Stimulated activated naive B cell treated with anti-CD40 and anti-IgM and Interleukin-4, amounts not matched to agents 10 μg/mL and 1 μg/mL and 100 μg/mL, for 72 hours (primary cell): ENCODE results near the gene NTRK1.

Source experiments
- ATAC-seq, 2 donors: fragments of 150-1000 bp; cut with Tn5 transposase; replicated peaks; 2 replicates each; pipeline ENCODE4 v1.10.0; 2021; ENCODE audit warnings: moderate library complexity in 1 of 2
- DNase-seq: peaks from one replicate; pipeline ENCODE4 v3.0.0; 2021
- H3K27ac Mint-ChIP-seq: one replicate; pipeline ENCODE4 v1.8.0; 2022; ENCODE audit warnings: mild to moderate bottlenecking, mixed read lengths
- H3K27me3 Mint-ChIP-seq, 2 donors: one replicate each; pipeline ENCODE4 v1.8.0; 2022; ENCODE audit warnings: mixed read lengths in 2 of 2
- H3K36me3 Mint-ChIP-seq, 2 donors: one replicate each; pipeline ENCODE4 v1.8.0; 2022; ENCODE audit warnings: mixed read lengths in 2 of 2, mild to moderate bottlenecking in 1 of 2
- H3K4me1 Mint-ChIP-seq, 2 donors: one replicate each; pipeline ENCODE4 v1.8.0; 2022; ENCODE audit warnings: mixed read lengths in 2 of 2, mild to moderate bottlenecking in 1 of 2
- H3K4me3 Mint-ChIP-seq, 2 donors: one replicate each; pipeline ENCODE4 v1.8.0; 2022; ENCODE audit warnings: mild to moderate bottlenecking in 2 of 2, mixed read lengths in 2 of 2, moderate library complexity in 1 of 2
- H3K9me3 Mint-ChIP-seq, 2 donors: one replicate each; pipeline ENCODE4 v1.8.0; 2022; ENCODE audit warnings: mixed read lengths in 2 of 2, mild to moderate bottlenecking in 1 of 2

NTRK1 gene

GRCh38 chr1:156908955-156909354, 48.3 kb downstream of the NTRK1 start:
- Mint-ChIP-seq H3K4me3 (no peak overlapping the region), H3K36me3 (no peaks in the 10 kb centered on the region), H3K4me1 (peaks cover 0 to 7% of the 10 kb centered on the region in 2 donors), H3K27ac (no peak overlapping the region), H3K9me3 (no peaks in the 10 kb centered on the region), H3K27me3 (peaks cover 27 to 39% of the 10 kb centered on the region in 2 donors)
- no peak for DNase-seq
- no peak for ATAC-seq

GRCh38 chr1:156909671-156910070, 49.0 kb downstream of the NTRK1 start:
- no peak overlapping the region for H3K27ac Mint-ChIP-seq

GRCh38 chr1:156910309-156910782, 49.7 kb downstream of the NTRK1 start:
- DNase-seq: no peak
- Mint-ChIP-seq H3K27me3 (peaks cover 38 to 51% of the 10 kb centered on the region in 2 donors), H3K9me3 (no peaks in the 10 kb centered on the region)

More at GRCh38 chr1:156909671-156910070, 49.0 kb downstream of the NTRK1 start:
- DNase-seq: no peak
- Mint-ChIP-seq H3K36me3 (no peaks in the 10 kb centered on the region), H3K4me1 (peaks cover 0 to 7% of the 10 kb centered on the region in 2 donors), H3K27me3 (peaks cover 32 to 46% of the 10 kb centered on the region in 2 donors), H3K4me3 (no peak overlapping the region), H3K9me3 (no peaks in the 10 kb centered on the region)
- ATAC-seq: no peak

GRCh38 chr1:156911577-156912298, 51.1 kb downstream of the NTRK1 start:
- no peak overlapping the region for H3K27ac Mint-ChIP-seq
- H3K4me3 Mint-ChIP-seq: no peak overlapping the region
- ATAC-seq (no peak), DNase-seq (no peak)
- no peaks in the 10 kb centered on the region for H3K36me3 Mint-ChIP-seq
- no peaks in the 10 kb centered on the region for H3K9me3 Mint-ChIP-seq
- H3K27me3 Mint-ChIP-seq: peaks cover 33 to 51% of the 10 kb centered on the region in 2 donors
- peaks cover 0 to 7% of the 10 kb centered on the region in 2 donors for H3K4me1 Mint-ChIP-seq

More at GRCh38 chr1:156910309-156910782, 49.7 kb downstream of the NTRK1 start:
- H3K4me1 Mint-ChIP-seq: peaks cover 0 to 7% of the 10 kb centered on the region in 2 donors
- no peak overlapping the region for H3K4me3 Mint-ChIP-seq
- H3K36me3 Mint-ChIP-seq: no peaks in the 10 kb centered on the region
- ATAC-seq: peak; percentile 38 to 60
- H3K27ac Mint-ChIP-seq: no peak overlapping the region

GRCh38 chr1:156912310-156912709, 51.6 kb downstream of the NTRK1 start:
- Mint-ChIP-seq H3K4me3 (no peak overlapping the region), H3K27ac (no peak overlapping the region), H3K4me1 (peaks cover 0 to 3% of the 10 kb centered on the region in 2 donors), H3K9me3 (no peaks in the 10 kb centered on the region), H3K36me3 (no peaks in the 10 kb centered on the region), H3K27me3 (peaks cover 28 to 46% of the 10 kb centered on the region in 2 donors)
- ATAC-seq (no peak), DNase-seq (no peak)

- Mint-ChIP-seq H3K27ac (no peak overlapping the region), H3K27me3 (peaks cover 28 to 46% of the 10 kb centered on the region in 2 donors), H3K4me3 (no peak overlapping the region), H3K4me1 (peaks cover 0 to 3% of the 10 kb centered on the region in 2 donors), H3K36me3 (no peaks in the 10 kb centered on the region), H3K9me3 (no peaks in the 10 kb centered on the region)
- no peak for ATAC-seq
- no peak for DNase-seq
Measured at GRCh38 chr1:156912861-156913808, 52.5 kb downstream of the NTRK1 start.

- Mint-ChIP-seq H3K4me1 (peaks cover 0 to 3% of the 10 kb centered on the region in 2 donors), H3K36me3 (no peaks in the 10 kb centered on the region), H3K4me3 (no peak overlapping the region), H3K27me3 (peaks cover 29 to 46% of the 10 kb centered on the region in 2 donors), H3K9me3 (no peaks in the 10 kb centered on the region), H3K27ac (no peak overlapping the region)
- ATAC-seq: no peak
- DNase-seq: no peak
Measured at GRCh38 chr1:156913809-156914387, 53.2 kb downstream of the NTRK1 start.

GRCh38 chr1:156914440-156914856, 53.8 kb downstream of the NTRK1 start:
- Mint-ChIP-seq H3K27ac (no peak overlapping the region), H3K4me3 (no peak overlapping the region), H3K4me1 (peaks cover 0 to 3% of the 10 kb centered on the region in 2 donors), H3K9me3 (no peaks in the 10 kb centered on the region), H3K36me3 (no peaks in the 10 kb centered on the region), H3K27me3 (peaks cover 30 to 50% of the 10 kb centered on the region in 2 donors)
- no peak for DNase-seq
- ATAC-seq: no peak

GRCh38 chr1:156920233-156921052, 59.8 kb downstream of the NTRK1 start, which contains the start of gene LRRC71:
TSS of gene LRRC71 (plus strand) at chr1:156920632. CDS start at chr1:156920804, 172 bp downstream.
- ATAC-seq (peak; percentile 82 to 83), DNase-seq (peak; percentile 39)
- Mint-ChIP-seq H3K4me3 (peak within 1 kb of the TSS in 1 of 2 donors; percentile 29), H3K9me3 (no peaks in the 10 kb centered on the region), H3K4me1 (peaks cover 6 to 22% of the 10 kb centered on the region in 2 donors), H3K27ac (no peak within 1 kb of the TSS), H3K36me3 (no peaks in the 10 kb centered on the region), H3K27me3 (peaks cover 49 to 74% of the 10 kb centered on the region in 2 donors)

GRCh38 chr1:156921053-156921529, 60.4 kb downstream of the NTRK1 start:
- Mint-ChIP-seq H3K36me3 (no peaks in the 10 kb centered on the region), H3K27me3 (peaks cover 50 to 75% of the 10 kb centered on the region in 2 donors), H3K9me3 (no peaks in the 10 kb centered on the region), H3K4me3 (no peak overlapping the region), H3K4me1 (peaks cover 6 to 22% of the 10 kb centered on the region in 2 donors), H3K27ac (no peak overlapping the region)
- no peak for ATAC-seq
- DNase-seq: no peak

GRCh38 chr1:156922986-156923669, 62.5 kb downstream of the NTRK1 start:
- ATAC-seq: no peak
- H3K36me3 Mint-ChIP-seq: no peaks in the 10 kb centered on the region
- H3K27me3 Mint-ChIP-seq: peaks cover 66 to 90% of the 10 kb centered on the region in 2 donors
- H3K4me1 Mint-ChIP-seq: peaks cover 10 to 33% of the 10 kb centered on the region in 2 donors
- no peak for DNase-seq
- H3K9me3 Mint-ChIP-seq: no peaks in the 10 kb centered on the region
- H3K27ac Mint-ChIP-seq: no peak overlapping the region
- H3K4me3 Mint-ChIP-seq: peak overlapping the region; percentile 29 to 51

GRCh38 chr1:156923670-156924477, 63.2 kb downstream of the NTRK1 start:
- H3K27ac Mint-ChIP-seq: no peak overlapping the region
- H3K4me1 Mint-ChIP-seq: peaks cover 12 to 38% of the 10 kb centered on the region in 2 donors
- no peaks in the 10 kb centered on the region for H3K36me3 Mint-ChIP-seq
- DNase-seq (no peak), ATAC-seq (no peak)
- H3K4me3 Mint-ChIP-seq: peak overlapping the region in 1 of 2 donors; percentile 51
- no peaks in the 10 kb centered on the region for H3K9me3 Mint-ChIP-seq
- H3K27me3 Mint-ChIP-seq: peaks cover 67 to 92% of the 10 kb centered on the region in 2 donors
